T47D (cell line): ENCODE data around the gene LARGE1.
A peak's percentile ranks its signal among the peaks of the same experiment; 100 is the strongest.

ENCODE experiments used
- DNase-seq, 2 experiments: peaks; one replicate each; pipeline versions ENCODE4 v3.0.0 to v3.0.0-alpha.2; 2011 to 2012; ENCODE audit warnings: low read depth in 1 of 2, low spot score in 1 of 2
- JUND ChIP-seq: IDR thresholded peaks from 2 replicates; pipeline ENCODE4 v1.6.1; 2012; ENCODE audit warnings: low read depth
- in situ Hi-C: cut with HindIII; loops from 2 replicates; pipeline ENCODE4 v1.10.0; 2016; ENCODE audit warnings: low sequenced_read_pairs, low pct_unique_long_range_greater_than_20kb

The LARGE1 gene

GRCh38 chr22:33518405-33518804, 401.9 kb downstream of the LARGE1 start:
- in situ Hi-C loops = no loop called here
- TF ChIP-seq JUND = no peak
- no peak for DNase-seq

- TF ChIP-seq JUND = no peak
- in situ Hi-C loops = no loop called here
- no peak for DNase-seq
Observed at GRCh38 chr22:33515795-33516194, 404.5 kb downstream of the LARGE1 start.

- peak in 1 of 2 experiments; percentile 47 for DNase-seq
- TF ChIP-seq JUND = no peak
- in situ Hi-C loops = no loop called here
Observed at GRCh38 chr22:33513388-33514338, 406.6 kb downstream of the LARGE1 start.

- in situ Hi-C loops = no loop called here
- DNase-seq = no peak
- no peak for TF ChIP-seq JUND
Observed at GRCh38 chr22:33512908-33513307, 407.4 kb downstream of the LARGE1 start.

- TF ChIP-seq JUND = no peak
- no peak for DNase-seq
- in situ Hi-C loops = no loop called here
Observed at GRCh38 chr22:33510429-33510904, 409.8 kb downstream of the LARGE1 start.

- no peak for TF ChIP-seq JUND
- in situ Hi-C loops = no loop called here
- no peak for DNase-seq
Observed at GRCh38 chr22:33504941-33505625, 415.2 kb downstream of the LARGE1 start.

- no peak for DNase-seq
- in situ Hi-C loops = no loop called here
- no peak for TF ChIP-seq JUND
Observed at GRCh38 chr22:33496112-33496511, 424.2 kb downstream of the LARGE1 start.

- in situ Hi-C loops = no loop called here
- TF ChIP-seq JUND = no peak
Observed at GRCh38 chr22:33493476-33494205, 426.6 kb downstream of the LARGE1 start.

GRCh38 chr22:33492210-33492651, 428.0 kb downstream of the LARGE1 start:
- no peak for TF ChIP-seq JUND
- in situ Hi-C loops = no loop called here
- no peak for DNase-seq

More at GRCh38 chr22:33493476-33494205, 426.6 kb downstream of the LARGE1 start:
- DNase-seq = no peak

- TF ChIP-seq JUND = no peak
- in situ Hi-C loops = no loop called here
- no peak for DNase-seq
Observed at GRCh38 chr22:33487041-33487716, 433.1 kb downstream of the LARGE1 start.

GRCh38 chr22:33481550-33481949, 438.7 kb downstream of the LARGE1 start:
- DNase-seq = no peak
- no peak for TF ChIP-seq JUND
- in situ Hi-C loops = no loop called here
